HUES6 (cell line): ENCODE data around the gene AGPAT3.
A peak's percentile ranks its signal among the peaks of the same experiment; 100 is the strongest.

Source experiments
- H3K27ac ChIP-seq: 2 replicates; pipeline ENCODE4 v1.7.0; 2013; ENCODE audit warnings: low read depth, mild to moderate bottlenecking, low read length, inconsistent platforms
- H3K27me3 ChIP-seq: 2 replicates; pipeline ENCODE4 v1.6.1; 2013; ENCODE audit warnings: low read length; ENCODE audit not compliant: control insufficient read depth, insufficient read depth
- H3K36me3 ChIP-seq: 2 replicates; pipeline ENCODE4 v1.6.1; 2013; ENCODE audit warnings: low read length; ENCODE audit not compliant: control insufficient read depth, insufficient read depth
- H3K4me1 ChIP-seq: 2 replicates; pipeline ENCODE4 v1.6.1; 2013; ENCODE audit warnings: low read length; ENCODE audit not compliant: control insufficient read depth, insufficient read depth
- H3K4me3 ChIP-seq: 2 replicates; pipeline ENCODE4 v1.5.1; 2013; ENCODE audit warnings: low read depth, low read length
- H3K9ac ChIP-seq: one replicate; pipeline ENCODE4 v1.6.1; 2013; ENCODE audit warnings: mild to moderate bottlenecking, low read length
- H3K9me3 ChIP-seq: 2 replicates; pipeline ENCODE4 v1.6.1; 2013; ENCODE audit warnings: low read depth, low read length; ENCODE audit not compliant: control insufficient read depth, insufficient read depth

The AGPAT3 gene

GRCh38 chr21:43983390-43983789 is 118.4 kb downstream of the AGPAT3 start:
- Histone ChIP-seq H3K9me3 (no peaks in the 10 kb centered on the region), H3K4me3 (no peak overlapping the region), H3K4me1 (peaks cover 22% of the 10 kb centered on the region), H3K27me3 (no peaks in the 10 kb centered on the region; the same call in 1 of the 2 replicates), H3K36me3 (no peaks in the 10 kb centered on the region), H3K9ac (no peak overlapping the region), H3K27ac (no peak overlapping the region)

- H3K9me3 ChIP-seq, result no peaks in the 10 kb centered on the region
- no peaks in the 10 kb centered on the region for H3K36me3 ChIP-seq
- H3K9ac ChIP-seq, result no peak overlapping the region
- peaks cover 22% of the 10 kb centered on the region for H3K4me1 ChIP-seq
- no peak overlapping the region for H3K27ac ChIP-seq
- H3K4me3 ChIP-seq, result no peak overlapping the region
- no peaks in the 10 kb centered on the region; the same call in 1 of the 2 replicates for H3K27me3 ChIP-seq
Measured at GRCh38 chr21:43983860-43984420, 118.9 kb downstream of the AGPAT3 start.

GRCh38 chr21:43984905-43985689 is 120.1 kb downstream of the AGPAT3 start:
- H3K4me3 ChIP-seq, result peak overlapping the region; percentile 51; the same call in 1 of the 2 replicates

GRCh38 chr21:43985690-43986251 is 120.7 kb downstream of the AGPAT3 start:
- Histone ChIP-seq H3K4me3 (peak overlapping the region; percentile 51), H3K27ac (no peak overlapping the region), H3K36me3 (no peaks in the 10 kb centered on the region), H3K27me3 (no peaks in the 10 kb centered on the region; the same call in 1 of the 2 replicates), H3K9ac (no peak overlapping the region), H3K4me1 (peaks cover 22% of the 10 kb centered on the region), H3K9me3 (no peaks in the 10 kb centered on the region)

More at GRCh38 chr21:43984905-43985689, 120.1 kb downstream of the AGPAT3 start:
- H3K36me3 ChIP-seq, result no peaks in the 10 kb centered on the region
- H3K27me3 ChIP-seq, result no peaks in the 10 kb centered on the region; the same call in 1 of the 2 replicates
- H3K27ac ChIP-seq, result no peak overlapping the region
- peaks cover 22% of the 10 kb centered on the region for H3K4me1 ChIP-seq
- no peaks in the 10 kb centered on the region for H3K9me3 ChIP-seq
- peak overlapping the region; percentile 40 for H3K9ac ChIP-seq

GRCh38 chr21:43986544-43987451 is 121.8 kb downstream of the AGPAT3 start:
- H3K9me3 ChIP-seq, result no peaks in the 10 kb centered on the region
- peaks cover 18% of the 10 kb centered on the region for H3K4me1 ChIP-seq
- H3K27ac ChIP-seq, result no peak overlapping the region
- H3K27me3 ChIP-seq, result no peaks in the 10 kb centered on the region; the same call in 1 of the 2 replicates
- H3K9ac ChIP-seq, result no peak overlapping the region
- no peaks in the 10 kb centered on the region for H3K36me3 ChIP-seq
- H3K4me3 ChIP-seq, result no peak overlapping the region

- no peak overlapping the region for H3K27ac ChIP-seq
- no peaks in the 10 kb centered on the region for H3K9me3 ChIP-seq
- peaks cover 13% of the 10 kb centered on the region for H3K4me1 ChIP-seq
- no peaks in the 10 kb centered on the region for H3K36me3 ChIP-seq
- H3K27me3 ChIP-seq, result no peaks in the 10 kb centered on the region; the same call in 1 of the 2 replicates
- H3K9ac ChIP-seq, result no peak overlapping the region
- H3K4me3 ChIP-seq, result no peak overlapping the region
Measured at GRCh38 chr21:43987509-43987908, 122.5 kb downstream of the AGPAT3 start.

- Histone ChIP-seq H3K4me1 (peaks cover 13% of the 10 kb centered on the region), H3K27me3 (no peaks in the 10 kb centered on the region; the same call in 1 of the 2 replicates), H3K9ac (no peak overlapping the region), H3K36me3 (no peaks in the 10 kb centered on the region), H3K4me3 (no peak overlapping the region), H3K27ac (no peak overlapping the region), H3K9me3 (no peaks in the 10 kb centered on the region)
Measured at GRCh38 chr21:43988016-43988415, 123.0 kb downstream of the AGPAT3 start.

- Histone ChIP-seq H3K4me3 (no peak overlapping the region), H3K9ac (no peak overlapping the region), H3K27ac (no peak overlapping the region), H3K36me3 (no peaks in the 10 kb centered on the region), H3K27me3 (no peaks in the 10 kb centered on the region; the same call in 1 of the 2 replicates), H3K9me3 (no peaks in the 10 kb centered on the region), H3K4me1 (peaks cover 13% of the 10 kb centered on the region)
Measured at GRCh38 chr21:43988506-43989230, 123.6 kb downstream of the AGPAT3 start.

- H3K4me1 ChIP-seq, result peaks cover 13% of the 10 kb centered on the region
- H3K36me3 ChIP-seq, result no peaks in the 10 kb centered on the region
- no peak overlapping the region for H3K9ac ChIP-seq
- H3K9me3 ChIP-seq, result no peaks in the 10 kb centered on the region
- H3K27me3 ChIP-seq, result no peaks in the 10 kb centered on the region; the same call in 1 of the 2 replicates
- H3K27ac ChIP-seq, result no peak overlapping the region
- H3K4me3 ChIP-seq, result no peak overlapping the region
Measured at GRCh38 chr21:43989401-43989800, 124.4 kb downstream of the AGPAT3 start.

GRCh38 chr21:43991447-43991991 is 126.5 kb downstream of the AGPAT3 start:
- Histone ChIP-seq H3K9me3 (no peaks in the 10 kb centered on the region), H3K9ac (no peak overlapping the region), H3K4me1 (no peaks in the 10 kb centered on the region), H3K36me3 (no peaks in the 10 kb centered on the region), H3K4me3 (no peak overlapping the region), H3K27ac (no peak overlapping the region), H3K27me3 (no peaks in the 10 kb centered on the region; the same call in 1 of the 2 replicates)
